Measurements from ENCODE around the gene NEGR1.

Gene NEGR1

DNA sequence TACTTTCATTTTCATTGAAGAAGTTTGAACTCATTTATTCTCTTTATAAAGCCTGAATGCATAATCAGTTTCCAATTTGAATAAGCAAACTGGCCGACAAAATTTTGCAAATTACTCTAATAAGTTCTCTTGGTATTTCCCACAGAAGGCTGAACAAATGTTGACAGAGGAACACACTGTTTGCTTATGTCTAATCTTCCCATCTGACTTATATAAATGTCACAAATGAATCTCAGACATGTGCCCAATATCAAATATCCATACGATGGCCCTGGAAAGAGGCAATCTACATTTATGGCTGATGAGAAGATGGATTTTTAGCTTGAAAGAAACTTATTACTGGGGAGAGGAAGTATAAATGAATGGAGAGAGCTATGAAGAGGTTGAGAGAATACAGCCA lies 820.9 kb downstream of the NEGR1 start:
- TF ChIP-seq, protein P1, sequence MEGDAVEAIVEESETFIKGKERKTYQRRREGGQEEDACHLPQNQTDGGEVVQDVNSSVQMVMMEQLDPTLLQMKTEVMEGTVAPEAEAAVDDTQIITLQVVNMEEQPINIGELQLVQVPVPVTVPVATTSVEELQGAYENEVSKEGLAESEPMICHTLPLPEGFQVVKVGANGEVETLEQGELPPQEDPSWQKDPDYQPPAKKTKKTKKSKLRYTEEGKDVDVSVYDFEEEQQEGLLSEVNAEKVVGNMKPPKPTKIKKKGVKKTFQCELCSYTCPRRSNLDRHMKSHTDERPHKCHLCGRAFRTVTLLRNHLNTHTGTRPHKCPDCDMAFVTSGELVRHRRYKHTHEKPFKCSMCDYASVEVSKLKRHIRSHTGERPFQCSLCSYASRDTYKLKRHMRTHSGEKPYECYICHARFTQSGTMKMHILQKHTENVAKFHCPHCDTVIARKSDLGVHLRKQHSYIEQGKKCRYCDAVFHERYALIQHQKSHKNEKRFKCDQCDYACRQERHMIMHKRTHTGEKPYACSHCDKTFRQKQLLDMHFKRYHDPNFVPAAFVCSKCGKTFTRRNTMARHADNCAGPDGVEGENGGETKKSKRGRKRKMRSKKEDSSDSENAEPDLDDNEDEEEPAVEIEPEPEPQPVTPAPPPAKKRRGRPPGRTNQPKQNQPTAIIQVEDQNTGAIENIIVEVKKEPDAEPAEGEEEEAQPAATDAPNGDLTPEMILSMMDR (IDR thresholded peaks at IDR 0.05; ENCODE audit: extremely low read depth, insufficient read depth, missing control alignments) = no peak
- no peak for DNase-seq (ENCODE audit: low spot score)
- in situ Hi-C loops (cut with MboI; ENCODE audit: low pct_unique_long_range_greater_than_20kb, low sequenced_read_pairs, unreplicated experiment) = no loop called here

DNA sequence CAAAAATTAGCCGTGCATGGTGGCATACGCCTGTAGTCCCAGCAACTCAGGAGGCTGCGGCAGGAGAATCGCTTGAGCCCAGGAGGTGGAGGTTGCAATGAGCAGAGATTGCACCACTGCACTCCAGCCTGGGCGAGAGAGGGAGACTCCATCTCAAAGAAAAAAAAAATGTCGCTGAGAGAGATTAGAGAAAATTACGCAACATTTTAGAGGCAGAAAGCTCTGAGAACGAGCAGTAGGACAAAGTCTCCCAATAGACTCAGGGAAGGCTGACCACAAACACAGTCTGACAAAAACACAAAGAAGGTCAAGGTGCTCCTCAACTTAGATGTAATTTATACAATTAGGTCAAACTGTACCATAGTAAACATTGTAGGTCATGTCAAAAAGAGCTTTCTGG lies 833.9 kb downstream of the NEGR1 start:
- in situ Hi-C loops (cut with MboI; ENCODE audit: low pct_unique_long_range_greater_than_20kb, low sequenced_read_pairs, unreplicated experiment) = no loop called here
- TF ChIP-seq, protein P1 (IDR thresholded peaks at IDR 0.05; ENCODE audit: extremely low read depth, insufficient read depth, missing control alignments) = no peak

DNA sequence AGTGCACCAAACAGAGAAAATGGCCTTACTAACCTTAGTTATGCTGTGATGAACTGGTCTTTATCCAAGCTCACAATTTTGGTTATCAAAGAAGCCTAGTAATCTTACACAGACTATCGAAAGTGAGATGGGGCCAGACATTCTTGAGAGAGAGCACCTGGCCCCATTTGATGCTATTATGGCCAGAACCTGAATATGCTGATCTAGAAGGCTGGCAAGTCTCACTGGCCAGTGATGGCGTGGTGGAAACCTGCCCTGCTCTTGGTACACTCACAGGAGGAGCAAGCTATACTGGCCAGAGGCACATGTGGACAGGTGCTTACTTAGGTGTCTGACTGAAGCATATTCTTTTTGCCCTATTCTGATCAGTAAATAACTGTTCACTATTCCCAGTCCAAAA lies 843.7 kb downstream of the NEGR1 start:
- TF ChIP-seq, protein P1 (IDR thresholded peaks at IDR 0.05; ENCODE audit: extremely low read depth, insufficient read depth, missing control alignments) = no peak
- in situ Hi-C loops (cut with MboI; ENCODE audit: low pct_unique_long_range_greater_than_20kb, low sequenced_read_pairs, unreplicated experiment) = no loop called here
- no peak for DNase-seq (ENCODE audit: low spot score)

More for the DNA sequence above, 833.9 kb downstream of the NEGR1 start:
- no peak for DNase-seq (ENCODE audit: low spot score)

- in situ Hi-C loops (cut with MboI; ENCODE audit: low pct_unique_long_range_greater_than_20kb, low sequenced_read_pairs, unreplicated experiment) = no loop called here
- DNase-seq (ENCODE audit: low spot score) = no peak
- TF ChIP-seq, protein P1 (IDR thresholded peaks at IDR 0.05; ENCODE audit: extremely low read depth, insufficient read depth, missing control alignments) = no peak
These were observed 846.4 kb downstream of the NEGR1 start for GRCh38 chr1:71435951-71436350.

DNA sequence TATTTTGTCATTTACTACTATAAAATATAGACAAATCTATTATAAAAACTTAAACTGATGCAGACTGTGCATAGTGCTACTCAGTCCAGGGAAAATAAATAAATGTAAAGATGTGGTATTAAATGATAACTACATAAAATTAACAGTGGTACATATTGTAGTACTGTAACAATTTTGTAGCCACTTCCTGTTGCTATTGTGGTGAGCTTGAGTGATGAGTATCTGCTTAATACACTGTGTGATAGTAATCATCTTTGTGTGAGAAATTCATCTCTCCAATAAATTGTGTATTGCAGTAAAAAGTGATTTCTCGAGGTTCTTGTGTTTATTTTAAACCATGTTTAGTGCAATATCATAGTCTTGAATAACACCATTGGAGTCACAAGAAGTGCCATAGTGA lies 848.1 kb downstream of the NEGR1 start:
- in situ Hi-C loops (cut with MboI; ENCODE audit: low pct_unique_long_range_greater_than_20kb, low sequenced_read_pairs, unreplicated experiment) = no loop called here
- DNase-seq (ENCODE audit: low spot score) = no peak
- TF ChIP-seq, protein P1 (IDR thresholded peaks at IDR 0.05; ENCODE audit: extremely low read depth, insufficient read depth, missing control alignments) = no peak

DNA sequence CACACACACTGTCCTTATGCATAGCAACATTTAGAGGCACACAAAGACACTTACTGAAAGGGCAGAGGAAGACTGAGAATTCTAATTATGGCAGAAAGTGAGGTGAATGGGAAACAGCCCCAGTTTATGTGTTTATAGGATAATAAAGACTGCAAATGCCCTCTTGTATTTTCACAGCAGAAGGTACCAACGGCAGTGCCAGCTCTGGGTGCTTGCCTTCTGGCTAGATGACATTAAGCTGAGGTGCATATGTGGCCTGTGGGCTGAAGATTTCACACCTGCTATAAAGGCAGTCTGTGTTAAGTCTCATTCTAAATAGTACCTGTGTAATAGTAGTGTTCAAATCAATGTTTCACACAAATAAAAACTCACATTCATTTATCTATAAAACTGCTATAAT lies 854.3 kb downstream of the NEGR1 start:
- no peak for DNase-seq (ENCODE audit: low spot score)
- in situ Hi-C loops (cut with MboI; ENCODE audit: low pct_unique_long_range_greater_than_20kb, low sequenced_read_pairs, unreplicated experiment) = no loop called here
- TF ChIP-seq, protein P1 (IDR thresholded peaks at IDR 0.05; ENCODE audit: extremely low read depth, insufficient read depth, missing control alignments) = no peak

GRCh38 chr1:71427066-71427465 lies 855.3 kb downstream of the NEGR1 start:
- in situ Hi-C loops (cut with MboI; ENCODE audit: low pct_unique_long_range_greater_than_20kb, low sequenced_read_pairs, unreplicated experiment) = no loop called here
- TF ChIP-seq, protein P1 (IDR thresholded peaks at IDR 0.05; ENCODE audit: extremely low read depth, insufficient read depth, missing control alignments) = no peak
- no peak for DNase-seq (ENCODE audit: low spot score)

Measured in GM13977 (cell line).